K562 (cell line): ENCODE results near the gene IFT25.

Experiments used
- DDX20 ChIP-seq: fragments of 450-650 bp; IDR thresholded peaks from 2 replicates; pipeline ENCODE4 v1.6.1; 2016; ENCODE audit warnings: missing genetic modification characterization, low read depth, mild to moderate bottlenecking, missing compliant biosample characterization, moderate library complexity
- LARP7 ChIP-seq: fragments of 450-650 bp; IDR thresholded peaks from 2 replicates; pipeline ENCODE4 v1.6.1; 2016
- RERE ChIP-seq: sonication (generic); formaldehyde crosslinking; IDR thresholded peaks from 2 replicates; pipeline ENCODE4 v1.8.0; 2023; ENCODE audit warnings: missing genetic modification reagents, mild to moderate bottlenecking, borderline replicate concordance
- TAF15 ChIP-seq: fragments of 200-400 bp; formaldehyde crosslinking; IDR thresholded peaks from 2 replicates; pipeline ENCODE4 v1.6.1; 2017; ENCODE audit warnings: mild to moderate bottlenecking, low read depth, low read length, moderate library complexity

GRCh38 chr1:53896635-53897229 lies 48.8 kb downstream of the IFT25 start:
- TF ChIP-seq DDX20 (tag) (no peak), TAF15 (no peak), RERE (CRISPR knock-in tag) (no peak), LARP7 (no peak)
